GM18907 (cell line): Measurements from ENCODE around the gene PHF21B.

Experiments used
- ATAC-seq: cut with Tn5 transposase; IDR thresholded peaks from one replicate; pipeline ENCODE4 v1.9.1; 2021; ENCODE audit warnings: mild to moderate bottlenecking, moderate library complexity; ENCODE audit not compliant: unreplicated experiment

Gene PHF21B

GRCh38 chr22:45019861-45020655 is 10.3 kb upstream of the PHF21B start:
- no peak for ATAC-seq

GRCh38 chr22:45014654-45015053 is 4.8 kb upstream of the PHF21B start:
- ATAC-seq: no peak

- no peak for ATAC-seq
These were observed 3.3 kb upstream of the PHF21B start for GRCh38 chr22:45013138-45013537.

- no peak for ATAC-seq
These were observed 711 bp upstream of the PHF21B start for GRCh38 chr22:45010532-45010900.

GRCh38 chr22:45008751-45009605 is 827 bp downstream of the PHF21B start:
- ATAC-seq: no peak

- no peak for ATAC-seq
These were observed 1.6 kb downstream of the PHF21B start for GRCh38 chr22:45008186-45008681.

GRCh38 chr22:45007391-45008185 is 2.2 kb downstream of the PHF21B start:
- ATAC-seq: no peak

- no peak for ATAC-seq
These were observed 2.8 kb downstream of the PHF21B start for GRCh38 chr22:45006964-45007390.

- ATAC-seq: no peak
These were observed 3.5 kb downstream of the PHF21B start for GRCh38 chr22:45006111-45006963.

GRCh38 chr22:45001653-45002052 is 8.2 kb downstream of the PHF21B start:
- ATAC-seq: no peak

GRCh38 chr22:45000330-45000729 is 9.5 kb downstream of the PHF21B start:
- ATAC-seq: no peak

GRCh38 chr22:44999687-45000086 is 10.1 kb downstream of the PHF21B start:
- ATAC-seq: no peak

GRCh38 chr22:44999231-44999630 is 10.6 kb downstream of the PHF21B start:
- ATAC-seq: no peak

GRCh38 chr22:44998296-44998695 is 11.5 kb downstream of the PHF21B start:
- ATAC-seq: no peak

- ATAC-seq: no peak
These were observed 12.7 kb downstream of the PHF21B start for GRCh38 chr22:44997060-44997459.

- no peak for ATAC-seq
These were observed 13.2 kb downstream of the PHF21B start for GRCh38 chr22:44996648-44997047.

- no peak for ATAC-seq
These were observed 13.7 kb downstream of the PHF21B start for GRCh38 chr22:44996120-44996519.

- no peak for ATAC-seq
These were observed 14.1 kb downstream of the PHF21B start for GRCh38 chr22:44995715-44996114.

- no peak for ATAC-seq
These were observed 14.7 kb downstream of the PHF21B start for GRCh38 chr22:44995105-44995514.
